ENCODE measurements around the gene BCL7A.

DNA sequence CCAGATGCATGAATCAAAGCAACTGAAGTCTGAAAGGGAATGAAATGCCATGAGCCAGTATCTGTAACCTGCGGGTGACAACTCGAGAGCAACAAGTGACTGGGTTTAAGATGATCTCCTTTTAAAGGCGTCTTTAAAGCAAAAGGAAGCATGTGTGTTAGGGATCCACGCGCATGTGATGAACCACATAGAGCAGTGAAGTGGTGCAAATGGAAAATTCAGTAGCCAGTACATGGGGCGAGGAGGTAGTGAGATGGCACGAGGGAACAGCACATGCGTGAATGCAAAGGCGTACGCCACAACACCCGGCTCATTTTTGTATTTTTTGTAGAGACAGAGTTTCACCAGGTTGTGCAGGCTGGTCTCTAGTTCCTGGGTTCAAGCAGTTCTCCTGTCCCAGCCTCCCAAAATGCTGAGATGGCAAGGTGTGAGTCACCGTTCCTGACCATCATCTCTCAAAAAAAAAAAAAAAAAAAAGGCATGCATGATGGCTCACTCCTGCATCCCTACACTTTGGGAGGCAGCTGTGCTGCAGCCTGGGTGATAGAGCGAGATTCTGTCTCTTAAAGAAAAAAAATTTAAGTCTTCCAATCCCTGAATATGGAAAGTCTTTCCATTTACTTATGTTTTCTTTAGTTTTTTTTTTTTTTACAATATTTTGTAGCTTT, 24.6 kb upstream of the BCL7A start:
- TF ChIP-seq, protein P1, sequence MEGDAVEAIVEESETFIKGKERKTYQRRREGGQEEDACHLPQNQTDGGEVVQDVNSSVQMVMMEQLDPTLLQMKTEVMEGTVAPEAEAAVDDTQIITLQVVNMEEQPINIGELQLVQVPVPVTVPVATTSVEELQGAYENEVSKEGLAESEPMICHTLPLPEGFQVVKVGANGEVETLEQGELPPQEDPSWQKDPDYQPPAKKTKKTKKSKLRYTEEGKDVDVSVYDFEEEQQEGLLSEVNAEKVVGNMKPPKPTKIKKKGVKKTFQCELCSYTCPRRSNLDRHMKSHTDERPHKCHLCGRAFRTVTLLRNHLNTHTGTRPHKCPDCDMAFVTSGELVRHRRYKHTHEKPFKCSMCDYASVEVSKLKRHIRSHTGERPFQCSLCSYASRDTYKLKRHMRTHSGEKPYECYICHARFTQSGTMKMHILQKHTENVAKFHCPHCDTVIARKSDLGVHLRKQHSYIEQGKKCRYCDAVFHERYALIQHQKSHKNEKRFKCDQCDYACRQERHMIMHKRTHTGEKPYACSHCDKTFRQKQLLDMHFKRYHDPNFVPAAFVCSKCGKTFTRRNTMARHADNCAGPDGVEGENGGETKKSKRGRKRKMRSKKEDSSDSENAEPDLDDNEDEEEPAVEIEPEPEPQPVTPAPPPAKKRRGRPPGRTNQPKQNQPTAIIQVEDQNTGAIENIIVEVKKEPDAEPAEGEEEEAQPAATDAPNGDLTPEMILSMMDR (IDR thresholded peaks at IDR 0.05) = no peak
- no peak for TF ChIP-seq POLR2A (IDR thresholded peaks at IDR 0.05)
